Ovary (tissue), 3 donors: ENCODE measurements around the gene CACNG5.

Experiments
- EP300 ChIP-seq: sonication (generic); formaldehyde crosslinking; IDR thresholded peaks from one replicate; pipeline ENCODE4 v1.6.1; 2017; ENCODE audit warnings: antibody characterized with exemption
- POLR2A ChIP-seq: fragments of 450-650 bp; IDR thresholded peaks from one replicate; pipeline ENCODE4 v1.6.1; 2017; ENCODE audit warnings: antibody characterized with exemption, mild to moderate bottlenecking, moderate library complexity
- TF ChIP-seq, protein P1 (sequence below), 3 donors: fragments of 450-650 bp in 2 of 3; fragments of 200-600 bp in 1 of 3; IDR thresholded peaks; one replicate each; pipeline versions ENCODE4 v1.5.1 to v1.8.0; 2016 to 2022; ENCODE audit warnings: antibody characterized with exemption in 3 of 3, mild to moderate bottlenecking in 1 of 3
- donor health status: DM: no; HTN: no; CAD: no.

DNA sequence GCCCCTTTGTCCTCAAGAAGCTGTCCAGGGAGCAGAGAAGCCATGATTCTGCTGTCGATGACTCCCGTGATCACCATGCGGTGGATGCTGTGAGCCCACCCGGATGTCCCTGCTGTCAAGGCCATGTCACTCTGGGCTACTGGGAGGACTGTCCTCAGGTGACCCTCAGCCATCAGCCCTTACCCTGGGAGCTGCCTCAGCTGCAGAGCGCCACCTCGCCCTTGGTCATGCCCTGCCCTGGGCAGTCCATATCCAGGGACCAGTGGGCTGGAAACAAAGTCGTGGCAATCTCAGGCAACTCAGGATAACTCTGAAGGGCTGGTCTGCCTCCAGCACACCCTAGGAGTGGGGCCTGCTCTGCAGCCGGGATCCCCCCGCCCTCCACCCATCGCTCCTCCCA is 63.6 kb downstream of the CACNG5 start:
- TF ChIP-seq, protein P1, sequence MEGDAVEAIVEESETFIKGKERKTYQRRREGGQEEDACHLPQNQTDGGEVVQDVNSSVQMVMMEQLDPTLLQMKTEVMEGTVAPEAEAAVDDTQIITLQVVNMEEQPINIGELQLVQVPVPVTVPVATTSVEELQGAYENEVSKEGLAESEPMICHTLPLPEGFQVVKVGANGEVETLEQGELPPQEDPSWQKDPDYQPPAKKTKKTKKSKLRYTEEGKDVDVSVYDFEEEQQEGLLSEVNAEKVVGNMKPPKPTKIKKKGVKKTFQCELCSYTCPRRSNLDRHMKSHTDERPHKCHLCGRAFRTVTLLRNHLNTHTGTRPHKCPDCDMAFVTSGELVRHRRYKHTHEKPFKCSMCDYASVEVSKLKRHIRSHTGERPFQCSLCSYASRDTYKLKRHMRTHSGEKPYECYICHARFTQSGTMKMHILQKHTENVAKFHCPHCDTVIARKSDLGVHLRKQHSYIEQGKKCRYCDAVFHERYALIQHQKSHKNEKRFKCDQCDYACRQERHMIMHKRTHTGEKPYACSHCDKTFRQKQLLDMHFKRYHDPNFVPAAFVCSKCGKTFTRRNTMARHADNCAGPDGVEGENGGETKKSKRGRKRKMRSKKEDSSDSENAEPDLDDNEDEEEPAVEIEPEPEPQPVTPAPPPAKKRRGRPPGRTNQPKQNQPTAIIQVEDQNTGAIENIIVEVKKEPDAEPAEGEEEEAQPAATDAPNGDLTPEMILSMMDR (IDR thresholded peaks at IDR 0.05): no peak
- TF ChIP-seq POLR2A: no peak
- no peak for TF ChIP-seq EP300
